K562 (cell line): ENCODE measurements around the gene CLEC3B. TPM values are rescaled to one million over a fixed set of nuclear protein-coding genes. Genes with fewer than 3 reads are reported as not detected.
A peak's percentile ranks its signal among the peaks of the same experiment; 100 is the strongest.

Experiments
- CBX1 ChIP-seq: sonication (generic); IDR thresholded peaks from 2 replicates; pipeline ENCODE4 v1.6.1; 2016; ENCODE audit warnings: antibody characterized with exemption, low read depth, mild to moderate bottlenecking
- CHD2 ChIP-seq: IDR thresholded peaks from 2 replicates; pipeline ENCODE4 v1.6.1; 2011; ENCODE audit warnings: low read depth, low read length
- EP300 ChIP-seq: IDR thresholded peaks from 2 replicates; pipeline ENCODE4 v1.6.1; 2012; ENCODE audit warnings: low read length, improper control_type of control experiment
- HBP1 ChIP-seq: fragments of 450-650 bp; formaldehyde crosslinking; IDR thresholded peaks from 2 replicates; pipeline ENCODE4 v1.4.0; 2022; ENCODE audit warnings: missing genetic modification characterization
- HNRNPK ChIP-seq: fragments of 200-400 bp; formaldehyde crosslinking; IDR thresholded peaks from one replicate; pipeline ENCODE4 v1.6.1; 2018; ENCODE audit warnings: mild to moderate bottlenecking, low read depth, low read length; ENCODE audit not compliant: poor library complexity, severe bottlenecking
- KLF6 ChIP-seq: fragments of 250-450 bp; sonication (Bioruptor Pico); IDR thresholded peaks from 2 replicates; pipeline ENCODE4 v1.4.0; 2020; ENCODE audit warnings: mild to moderate bottlenecking, moderate library complexity, borderline replicate concordance
- SMARCC2 ChIP-seq: fragments of 450-650 bp; IDR thresholded peaks from 2 replicates; pipeline ENCODE4 v1.6.1; 2017; ENCODE audit warnings: antibody characterized with exemption, moderate library complexity, mild to moderate bottlenecking, low read depth
- SOX6 ChIP-seq: fragments of 450-650 bp; IDR thresholded peaks from 2 replicates; pipeline ENCODE4 v1.6.1; 2014; ENCODE audit warnings: mild to moderate bottlenecking
- TAL1 ChIP-seq: fragments of 450-650 bp; IDR thresholded peaks from 2 replicates; pipeline ENCODE4 v1.6.1; 2016; ENCODE audit warnings: mild to moderate bottlenecking
- ZBTB7A ChIP-seq: IDR thresholded peaks from 2 replicates; pipeline ENCODE4 v1.6.1; 2011; ENCODE audit warnings: low read depth, mild to moderate bottlenecking, low read length, moderate library complexity, borderline replicate concordance; ENCODE audit not compliant: control insufficient read depth
- ZNF384 ChIP-seq: IDR thresholded peaks from 2 replicates; pipeline ENCODE4 v1.6.1; 2012; ENCODE audit warnings: low read depth, low read length, improper control_type of control experiment
- ZNF407 ChIP-seq: fragments of 450-650 bp; IDR thresholded peaks from 2 replicates; pipeline ENCODE4 v1.6.1; 2016; ENCODE audit warnings: low read depth
- ZNF740 ChIP-seq, 3 experiments: fragments of 200-800 bp in 1 of 3; sonication (Bioruptor generic) in 1 of 3; sonication (generic) in 1 of 3; formaldehyde crosslinking in 1 of 3; IDR thresholded peaks; 2 replicates each; pipeline versions ENCODE4 v1.6.1 to v1.8.0; 2016 to 2022; ENCODE audit warnings: mild to moderate bottlenecking in 2 of 3, missing compliant biosample characterization in 2 of 3, missing genetic modification characterization in 2 of 3, missing genetic modification reagents in 1 of 3
- polyA plus RNA-seq, 8 experiments: library from polyadenylated mRNA; depleted of rRNA in 4 of 8; stranded (reverse) in 5 of 8; unstranded in 3 of 8; fragments of >200 nt; fragmentation: Nextera tagmentation in 2 of 8; fragmentation: Illumina TruSeq in 1 of 8; extraction: Ambion mirVana in 2 of 8; extraction: Trizol in 1 of 8; gene quantifications; 2 replicates each; pipeline versions ENCODE4 v1.2.1 to v1.2.3, GENCODE V29; 2011 to 2014; ENCODE audit warnings: inconsistent platforms in 1 of 8, missing spikeins in 1 of 8
- total RNA-seq, 7 experiments: library from RNA; depleted of rRNA in 6 of 7; stranded (reverse); fragments of >200 nt in 6 of 7; fragmentation: Illumina TruSeq in 2 of 7; extraction: Trizol in 2 of 7; gene quantifications; 2 replicates each; pipeline versions ENCODE4 v1.2.1 to v1.2.3, GENCODE V29; 2011 to 2021; ENCODE audit warnings: low replicate concordance in 1 of 7
- TF ChIP-seq, protein P1 (sequence below): fragments of 250-450 bp; sonication (Bioruptor Pico); IDR thresholded peaks from 2 replicates; pipeline ENCODE4 v1.5.0; 2020; ENCODE audit warnings: mild to moderate bottlenecking, borderline replicate concordance

The CLEC3B gene
- total and polyA plus RNA-seq, 9 of the 15 experiments (the other 6 are each of a cell fraction or from before 2014, with no cell fraction given): not detected

DNA sequence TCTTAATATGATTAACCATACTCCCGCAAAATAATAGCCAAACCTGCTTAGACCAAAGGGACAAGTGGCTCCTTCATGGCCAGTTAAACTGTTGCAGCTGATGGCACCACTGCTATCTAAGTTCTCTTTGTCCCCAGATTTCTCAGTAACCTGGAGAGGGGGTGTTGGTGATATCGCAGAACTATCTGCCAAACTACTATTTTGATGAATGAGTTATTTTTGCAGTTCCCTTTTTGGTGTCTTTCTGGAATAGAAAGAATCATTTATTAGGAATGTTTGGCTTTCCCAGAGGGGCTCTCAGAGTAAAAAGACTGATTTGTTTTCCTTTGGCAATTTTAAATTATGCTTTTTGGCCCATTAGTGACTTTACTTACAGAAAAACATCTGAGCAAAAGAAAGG lies 33.0 kb downstream of the CLEC3B start (continued):
- TF ChIP-seq ZNF407: no peak
- no peak for TF ChIP-seq ZNF384
- TF ChIP-seq KLF6: 0 out of 2 replicates have a peak, but pooled peaks have one; percentile 46
- TF ChIP-seq SMARCC2: no peak
- TF ChIP-seq CHD2: no peak
- peak; percentile 25; the same call in 1 of the 2 replicates for TF ChIP-seq EP300
- TF ChIP-seq CBX1: no peak
- TF ChIP-seq ZNF740 (CRISPR knock-in tag; IDR thresholded peaks at IDR 0.05): no peak
- TF ChIP-seq ZNF740 (tag; IDR thresholded peaks at IDR 0.05): no peak
- no peak for TF ChIP-seq HNRNPK
- TF ChIP-seq, protein P1, sequence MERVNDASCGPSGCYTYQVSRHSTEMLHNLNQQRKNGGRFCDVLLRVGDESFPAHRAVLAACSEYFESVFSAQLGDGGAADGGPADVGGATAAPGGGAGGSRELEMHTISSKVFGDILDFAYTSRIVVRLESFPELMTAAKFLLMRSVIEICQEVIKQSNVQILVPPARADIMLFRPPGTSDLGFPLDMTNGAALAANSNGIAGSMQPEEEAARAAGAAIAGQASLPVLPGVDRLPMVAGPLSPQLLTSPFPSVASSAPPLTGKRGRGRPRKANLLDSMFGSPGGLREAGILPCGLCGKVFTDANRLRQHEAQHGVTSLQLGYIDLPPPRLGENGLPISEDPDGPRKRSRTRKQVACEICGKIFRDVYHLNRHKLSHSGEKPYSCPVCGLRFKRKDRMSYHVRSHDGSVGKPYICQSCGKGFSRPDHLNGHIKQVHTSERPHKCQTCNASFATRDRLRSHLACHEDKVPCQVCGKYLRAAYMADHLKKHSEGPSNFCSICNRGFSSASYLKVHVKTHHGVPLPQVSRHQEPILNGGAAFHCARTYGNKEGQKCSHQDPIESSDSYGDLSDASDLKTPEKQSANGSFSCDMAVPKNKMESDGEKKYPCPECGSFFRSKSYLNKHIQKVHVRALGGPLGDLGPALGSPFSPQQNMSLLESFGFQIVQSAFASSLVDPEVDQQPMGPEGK (CRISPR knock-in tag): no peak
- TF ChIP-seq ZBTB7A: no peak
- TF ChIP-seq HBP1 (CRISPR knock-in tag): no peak
- TF ChIP-seq TAL1: no peak; the same call in 1 of the 2 replicates
- TF ChIP-seq SOX6: no peak
